Measurements from ENCODE around the gene S100A2. TPM values are rescaled to one million over a fixed set of nuclear protein-coding genes. Genes with fewer than 3 reads are reported as not detected.
A peak's percentile ranks its signal among the peaks of the same experiment; 100 is the strongest.
"Not testable (repeated sequence)": the region's sequence is repeated elsewhere in the genome, so short reads cannot be mapped to it uniquely, and the experiment has no call there.

S100A2 gene
- total RNA-seq, 2 donors from 2014 or later, result 0.52 TPM; not detected in 1

GRCh38 chr1:153520818-153521476, 44.7 kb downstream of the S100A2 start:
- H3K9me3 ChIP-seq (ENCODE audit: control insufficient read depth, low read length, poor library complexity, severe bottlenecking), result no peaks in the 10 kb centered on the region
- Mint-ChIP-seq H3K4me1 (peaks cover 8% of the 10 kb centered on the region), H3K27me3 (no peaks in the 10 kb centered on the region), H3K36me3 (ENCODE audit: low read depth) (no peaks in the 10 kb centered on the region), H3K27ac (no peak overlapping the region), H3K4me3 (no peak overlapping the region)
- ATAC-seq, result no peak
- DNase-seq, result no peak

- peaks cover 13% of the 10 kb centered on the region for H3K4me1 Mint-ChIP-seq
- H3K27ac Mint-ChIP-seq, result peak overlapping the region; percentile 11
- not testable (repeated sequence) for ATAC-seq
Observed at GRCh38 chr1:153520137-153520691, 45.4 kb downstream of the S100A2 start.

GRCh38 chr1:153519242-153519641, 46.4 kb downstream of the S100A2 start:
- Mint-ChIP-seq H3K27me3 (no peaks in the 10 kb centered on the region), H3K4me3 (no peak overlapping the region)
- no peak for ATAC-seq

More at GRCh38 chr1:153520137-153520691, 45.4 kb downstream of the S100A2 start:
- not testable (repeated sequence) for H3K9me3 ChIP-seq (ENCODE audit: control insufficient read depth, low read length, poor library complexity, severe bottlenecking); DNase-seq; H3K4me3 Mint-ChIP-seq; H3K36me3 Mint-ChIP-seq (ENCODE audit: low read depth); H3K27me3 Mint-ChIP-seq

GRCh38 chr1:153515504-153516394, 49.9 kb downstream of the S100A2 start:
- H3K27ac Mint-ChIP-seq, result peak overlapping the region; percentile 83
- H3K4me1 Mint-ChIP-seq, result peaks cover 18% of the 10 kb centered on the region
- H3K4me3 Mint-ChIP-seq, result peak overlapping the region; percentile 57
- no peak for ATAC-seq
- no peak for DNase-seq
- H3K9me3 ChIP-seq (ENCODE audit: control insufficient read depth, low read length, poor library complexity, severe bottlenecking), result no peaks in the 10 kb centered on the region
- H3K27me3 Mint-ChIP-seq, result no peaks in the 10 kb centered on the region
- no peaks in the 10 kb centered on the region for H3K36me3 Mint-ChIP-seq (ENCODE audit: low read depth)

More at GRCh38 chr1:153519242-153519641, 46.4 kb downstream of the S100A2 start:
- H3K27ac Mint-ChIP-seq, result no peak overlapping the region
- H3K9me3 ChIP-seq (ENCODE audit: control insufficient read depth, low read length, poor library complexity, severe bottlenecking), result no peaks in the 10 kb centered on the region
- DNase-seq, result no peak
- peaks cover 13% of the 10 kb centered on the region for H3K4me1 Mint-ChIP-seq
- no peaks in the 10 kb centered on the region for H3K36me3 Mint-ChIP-seq (ENCODE audit: low read depth)

GRCh38 chr1:153513666-153514065, 52.0 kb downstream of the S100A2 start:
- H3K4me3 Mint-ChIP-seq, result no peak overlapping the region
- H3K36me3 Mint-ChIP-seq (ENCODE audit: low read depth), result no peaks in the 10 kb centered on the region
- peak overlapping the region; percentile 27 for H3K27ac Mint-ChIP-seq
- no peak for DNase-seq
- no peaks in the 10 kb centered on the region for H3K9me3 ChIP-seq (ENCODE audit: control insufficient read depth, low read length, poor library complexity, severe bottlenecking)
- peaks cover 22% of the 10 kb centered on the region for H3K4me1 Mint-ChIP-seq
- ATAC-seq, result no peak
- H3K27me3 Mint-ChIP-seq, result no peaks in the 10 kb centered on the region

GRCh38 chr1:153513023-153513422, 52.6 kb downstream of the S100A2 start:
- peaks cover 20% of the 10 kb centered on the region for H3K4me1 Mint-ChIP-seq
- DNase-seq (no peak), ATAC-seq (no peak)
- no peak overlapping the region for H3K4me3 Mint-ChIP-seq
- no peaks in the 10 kb centered on the region for H3K27me3 Mint-ChIP-seq
- no peaks in the 10 kb centered on the region for H3K36me3 Mint-ChIP-seq (ENCODE audit: low read depth)
- no peaks in the 10 kb centered on the region for H3K9me3 ChIP-seq (ENCODE audit: control insufficient read depth, low read length, poor library complexity, severe bottlenecking)
- H3K27ac Mint-ChIP-seq, result peak overlapping the region; percentile 37

Other genes starting within 250 kb of the S100A2 start
- not detected for gene PGLYRP4, start 217.0 kb downstream of the S100A2 start, total RNA-seq
- gene S100A9, start 208.0 kb downstream of the S100A2 start, total RNA-seq, result 100 to 1,000 TPM in 1 of 2 donors, 10 to 100 TPM in 1; 11.9 to 138 TPM
- gene S100A12, start 190.2 kb downstream of the S100A2 start, total RNA-seq, result 1 to 10 TPM; 2.0 to 9.1 TPM
- 100 to 1,000 TPM in 1 of 2 donors, 1 to 10 TPM in 1; 4.6 to 110 TPM for gene S100A8, start 174.8 kb downstream of the S100A2 start, total RNA-seq
- gene S100A7A, start 149.3 kb downstream of the S100A2 start, total RNA-seq, result not detected
- not detected for gene S100A7, start 105.2 kb downstream of the S100A2 start, total RNA-seq
- gene S100A6, start 29.9 kb downstream of the S100A2 start, total RNA-seq, result 100 to 1,000 TPM; 303 to 331 TPM
- gene S100A5, start 24.9 kb downstream of the S100A2 start, total RNA-seq, result 1 to 10 TPM in 1 of 2 donors, not detected in 1; 1.1 TPM
- 1,000 to 10,000 TPM in 1 of 2 donors, 100 to 1,000 TPM in 1; 935 to 1,018 TPM for gene S100A4, start 20.0 kb downstream of the S100A2 start, total RNA-seq
- gene S100A3, start 16.6 kb downstream of the S100A2 start, total RNA-seq, result not detected
- not detected for gene S100A16, start 47.3 kb upstream of the S100A2 start, total RNA-seq
- gene S100A14, start 50.5 kb upstream of the S100A2 start, total RNA-seq, result not detected
- gene S100A13, start 61.7 kb upstream of the S100A2 start, total RNA-seq, result 1 to 10 TPM; 3.1 to 4.6 TPM
- not detected for gene S100A1, start 62.6 kb upstream of the S100A2 start, total RNA-seq
- gene CHTOP, start 68.2 kb upstream of the S100A2 start, total RNA-seq, result 10 to 100 TPM; 82.0 to 82.4 TPM
- gene SNAPIN, start 92.9 kb upstream of the S100A2 start, total RNA-seq, result 10 to 100 TPM; 17.6 to 18.2 TPM
- gene ILF2, start 105.1 kb upstream of the S100A2 start, total RNA-seq, result 100 to 1,000 TPM; 136 to 142 TPM
- not detected for gene NPR1, start 112.8 kb upstream of the S100A2 start, total RNA-seq
- 10 to 100 TPM; 33.6 to 47.6 TPM for gene INTS3, start 162.2 kb upstream of the S100A2 start, total RNA-seq
- gene SLC27A3, start 209.6 kb upstream of the S100A2 start, total RNA-seq, result 10 to 100 TPM in 1 of 2 donors, 1 to 10 TPM in 1; 7.4 to 10.0 TPM